ENCODE data around the gene FAT3.

FAT3 gene

DNA sequence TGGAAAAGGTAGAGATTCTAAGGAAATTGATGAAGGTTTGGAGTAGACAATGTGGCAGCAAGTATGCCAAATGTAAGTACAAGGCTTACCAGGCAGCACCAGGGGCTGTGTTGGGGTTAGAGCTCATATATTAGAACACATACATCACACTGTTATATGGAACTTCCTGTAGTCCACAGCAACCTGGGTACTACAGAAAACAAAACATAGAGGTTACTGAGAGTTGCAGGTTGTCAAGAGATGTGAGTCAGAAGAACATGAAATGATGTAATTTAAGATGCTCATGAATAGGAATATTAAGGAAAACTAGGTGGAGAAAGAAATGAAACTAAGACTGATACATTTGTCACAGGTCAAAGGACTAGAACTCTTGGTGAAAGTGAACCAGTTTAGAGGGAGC is 22.0 kb downstream of the FAT3 start:
- TF ChIP-seq, protein P1, sequence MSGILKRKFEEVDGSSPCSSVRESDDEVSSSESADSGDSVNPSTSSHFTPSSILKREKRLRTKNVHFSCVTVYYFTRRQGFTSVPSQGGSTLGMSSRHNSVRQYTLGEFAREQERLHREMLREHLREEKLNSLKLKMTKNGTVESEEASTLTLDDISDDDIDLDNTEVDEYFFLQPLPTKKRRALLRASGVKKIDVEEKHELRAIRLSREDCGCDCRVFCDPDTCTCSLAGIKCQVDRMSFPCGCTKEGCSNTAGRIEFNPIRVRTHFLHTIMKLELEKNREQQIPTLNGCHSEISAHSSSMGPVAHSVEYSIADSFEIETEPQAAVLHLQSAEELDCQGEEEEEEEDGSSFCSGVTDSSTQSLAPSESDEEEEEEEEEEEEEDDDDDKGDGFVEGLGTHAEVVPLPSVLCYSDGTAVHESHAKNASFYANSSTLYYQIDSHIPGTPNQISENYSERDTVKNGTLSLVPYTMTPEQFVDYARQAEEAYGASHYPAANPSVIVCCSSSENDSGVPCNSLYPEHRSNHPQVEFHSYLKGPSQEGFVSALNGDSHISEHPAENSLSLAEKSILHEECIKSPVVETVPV (CRISPR knock-in tag; IDR thresholded peaks at IDR 0.05) = no peak
- TF ChIP-seq ESRRG (CRISPR knock-in tag; IDR thresholded peaks at IDR 0.05) (no peak), ARNTL (CRISPR knock-in tag; IDR thresholded peaks at IDR 0.05; ENCODE audit: borderline replicate concordance, low read depth) (no peak), ZNF8 (CRISPR knock-in tag; IDR thresholded peaks at IDR 0.05) (no peak), GLIS3 (CRISPR knock-in tag; IDR thresholded peaks at IDR 0.05) (no peak), POU6F1 (CRISPR knock-in tag; IDR thresholded peaks at IDR 0.05; ENCODE audit: borderline replicate concordance, low read depth) (no peak)
- TF ChIP-seq, protein P2, sequence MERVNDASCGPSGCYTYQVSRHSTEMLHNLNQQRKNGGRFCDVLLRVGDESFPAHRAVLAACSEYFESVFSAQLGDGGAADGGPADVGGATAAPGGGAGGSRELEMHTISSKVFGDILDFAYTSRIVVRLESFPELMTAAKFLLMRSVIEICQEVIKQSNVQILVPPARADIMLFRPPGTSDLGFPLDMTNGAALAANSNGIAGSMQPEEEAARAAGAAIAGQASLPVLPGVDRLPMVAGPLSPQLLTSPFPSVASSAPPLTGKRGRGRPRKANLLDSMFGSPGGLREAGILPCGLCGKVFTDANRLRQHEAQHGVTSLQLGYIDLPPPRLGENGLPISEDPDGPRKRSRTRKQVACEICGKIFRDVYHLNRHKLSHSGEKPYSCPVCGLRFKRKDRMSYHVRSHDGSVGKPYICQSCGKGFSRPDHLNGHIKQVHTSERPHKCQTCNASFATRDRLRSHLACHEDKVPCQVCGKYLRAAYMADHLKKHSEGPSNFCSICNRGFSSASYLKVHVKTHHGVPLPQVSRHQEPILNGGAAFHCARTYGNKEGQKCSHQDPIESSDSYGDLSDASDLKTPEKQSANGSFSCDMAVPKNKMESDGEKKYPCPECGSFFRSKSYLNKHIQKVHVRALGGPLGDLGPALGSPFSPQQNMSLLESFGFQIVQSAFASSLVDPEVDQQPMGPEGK (CRISPR knock-in tag; IDR thresholded peaks at IDR 0.05; ENCODE audit: borderline replicate concordance) = no peak
- ATAC-seq = peak; percentile 34; the same call in 1 of the 3 replicates

GRCh38 chr11:92249156-92249753 is 24.6 kb downstream of the FAT3 start:
- no peak for ATAC-seq

GRCh38 chr11:92251980-92252379 is 27.4 kb downstream of the FAT3 start:
- ATAC-seq = no peak

More at GRCh38 chr11:92249156-92249753, 24.6 kb downstream of the FAT3 start:
- TF ChIP-seq ZC3H10 (CRISPR knock-in tag; IDR thresholded peaks at IDR 0.05) = no peak

GRCh38 chr11:92253421-92253820 is 28.8 kb downstream of the FAT3 start:
- ATAC-seq = no peak
- TF ChIP-seq ZC3H10 (CRISPR knock-in tag; IDR thresholded peaks at IDR 0.05) (no peak), SNAI2 (CRISPR knock-in tag; IDR thresholded peaks at IDR 0.05) (no peak), CREB5 (CRISPR knock-in tag; IDR thresholded peaks at IDR 0.05; ENCODE audit: low read depth) (no peak)

More at GRCh38 chr11:92251980-92252379, 27.4 kb downstream of the FAT3 start:
- TF ChIP-seq GLIS3 (CRISPR knock-in tag; IDR thresholded peaks at IDR 0.05) (no peak), POU6F1 (CRISPR knock-in tag; IDR thresholded peaks at IDR 0.05; ENCODE audit: borderline replicate concordance, low read depth) (no peak), ARNTL (CRISPR knock-in tag; IDR thresholded peaks at IDR 0.05; ENCODE audit: borderline replicate concordance, low read depth) (no peak), ZNF8 (CRISPR knock-in tag; IDR thresholded peaks at IDR 0.05) (no peak)
- TF ChIP-seq, protein P1 (CRISPR knock-in tag; IDR thresholded peaks at IDR 0.05) = no peak

DNA sequence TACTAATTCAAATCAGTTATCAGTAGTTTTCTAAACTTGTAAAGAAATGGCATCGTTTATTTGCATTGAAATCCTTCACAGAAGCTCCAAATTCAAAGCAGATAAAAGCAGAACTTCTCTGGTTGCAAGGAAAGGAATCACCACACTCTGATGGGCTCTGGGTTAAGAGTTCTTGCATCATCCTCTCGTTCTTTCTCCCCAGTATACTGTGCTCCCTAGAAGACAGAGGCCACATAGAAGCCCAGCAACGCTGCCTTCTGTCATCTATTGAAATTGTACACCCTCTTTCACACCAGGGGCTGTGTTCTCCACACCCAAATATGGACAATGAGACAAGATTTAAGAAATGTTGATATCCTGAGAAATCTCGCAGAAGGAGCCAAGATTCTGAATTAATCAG is 29.3 kb downstream of the FAT3 start:
- ATAC-seq = no peak
- TF ChIP-seq OSR1 (CRISPR knock-in tag; IDR thresholded peaks at IDR 0.05) = no peak
- TF ChIP-seq, protein P2 (CRISPR knock-in tag; IDR thresholded peaks at IDR 0.05; ENCODE audit: borderline replicate concordance) = no peak
- no peak for TF ChIP-seq SNAI2 (CRISPR knock-in tag; IDR thresholded peaks at IDR 0.05)
- TF ChIP-seq ZNF70 (CRISPR knock-in tag; IDR thresholded peaks at IDR 0.05) = no peak
- no peak for TF ChIP-seq ESRRG (CRISPR knock-in tag; IDR thresholded peaks at IDR 0.05)
- TF ChIP-seq TCF4 (CRISPR knock-in tag; IDR thresholded peaks at IDR 0.05; ENCODE audit: borderline replicate concordance) = no peak
- TF ChIP-seq TOX (CRISPR knock-in tag; IDR thresholded peaks at IDR 0.05; ENCODE audit: borderline replicate concordance) = no peak

Measured in SK-N-SH treated with all-trans-retinoic acid at 6 μM for 48 hours (cell line).